HK-2 (cell line): ENCODE measurements around the gene ABCA8.
"Not testable (repeated sequence)": the region's sequence is repeated elsewhere in the genome, so short reads cannot be mapped to it uniquely, and the experiment has no call there.

Source experiments
- DNase-seq: peaks from one replicate; pipeline ENCODE4 v3.0.0-alpha.2; 2018; ENCODE audit not compliant: unreplicated experiment

Gene ABCA8

GRCh38 chr17:68943812-68944182, 11.4 kb downstream of the ABCA8 start:
- not testable (repeated sequence) for DNase-seq

GRCh38 chr17:68943123-68943811, 11.9 kb downstream of the ABCA8 start:
- no peak for DNase-seq

GRCh38 chr17:68942389-68942788, 12.8 kb downstream of the ABCA8 start:
- DNase-seq, result no peak

GRCh38 chr17:68941761-68942160, 13.4 kb downstream of the ABCA8 start:
- DNase-seq, result no peak

- DNase-seq, result no peak
Measured at GRCh38 chr17:68939195-68939594, 16.0 kb downstream of the ABCA8 start.

GRCh38 chr17:68937890-68938514, 17.2 kb downstream of the ABCA8 start:
- DNase-seq, result no peak

- no peak for DNase-seq
Measured at GRCh38 chr17:68927516-68927915, 27.7 kb downstream of the ABCA8 start.

GRCh38 chr17:68924793-68925720, 30.1 kb downstream of the ABCA8 start:
- no peak for DNase-seq

- no peak for DNase-seq
Measured at GRCh38 chr17:68910789-68911431, 44.3 kb downstream of the ABCA8 start.

- DNase-seq, result no peak
Measured at GRCh38 chr17:68910251-68910705, 44.9 kb downstream of the ABCA8 start.

- peak; percentile 17 for DNase-seq
Measured at GRCh38 chr17:68909066-68909465, 46.1 kb downstream of the ABCA8 start.

GRCh38 chr17:68908045-68908444, 47.1 kb downstream of the ABCA8 start:
- no peak for DNase-seq

- DNase-seq, result no peak
Measured at GRCh38 chr17:68906638-68907037, 48.6 kb downstream of the ABCA8 start.

GRCh38 chr17:68903286-68903685, 51.9 kb downstream of the ABCA8 start:
- no peak for DNase-seq

- DNase-seq, result no peak
Measured at GRCh38 chr17:68897557-68897956, 57.6 kb downstream of the ABCA8 start.

GRCh38 chr17:68892658-68893057, 62.5 kb downstream of the ABCA8 start:
- DNase-seq, result no peak

- no peak for DNase-seq
Measured at GRCh38 chr17:68892193-68892592, 63.0 kb downstream of the ABCA8 start.

- DNase-seq, result no peak
Measured at GRCh38 chr17:68886401-68886800, 68.8 kb downstream of the ABCA8 start.

GRCh38 chr17:68884888-68885287, 70.3 kb downstream of the ABCA8 start:
- no peak for DNase-seq

- DNase-seq, result no peak
Measured at GRCh38 chr17:68878226-68878885, 76.8 kb downstream of the ABCA8 start.

GRCh38 chr17:68871447-68871846, 83.7 kb downstream of the ABCA8 start:
- DNase-seq, result no peak
